Nephron (organoid): ENCODE results near the gene RCVRN.

ENCODE experiments used
- H3K27ac Mint-ChIP-seq, 3 experiments: 2 replicates each; pipeline ENCODE4 v1.8.0; 2020; ENCODE audit warnings: mixed read lengths in 3 of 3, mild to moderate bottlenecking in 2 of 3, moderate library complexity in 1 of 3
- H3K27me3 Mint-ChIP-seq: 2 replicates; pipeline ENCODE4 v1.8.0; 2021; ENCODE audit warnings: low read depth, mild to moderate bottlenecking, moderate library complexity, mixed read lengths
- H3K36me3 Mint-ChIP-seq: 2 replicates; pipeline ENCODE4 v1.8.0; 2020; ENCODE audit warnings: low read depth, mixed read lengths
- H3K4me1 Mint-ChIP-seq: 2 replicates; pipeline ENCODE4 v1.8.0; 2020; ENCODE audit warnings: mixed read lengths
- H3K4me3 Mint-ChIP-seq, 3 experiments: 2 replicates each; pipeline ENCODE4 v1.8.0; 2020; ENCODE audit warnings: mild to moderate bottlenecking in 3 of 3, mixed read lengths in 3 of 3, moderate library complexity in 2 of 3
- H3K9me3 Mint-ChIP-seq: 2 replicates; pipeline ENCODE4 v1.8.0; 2020; ENCODE audit warnings: mixed read lengths
- TF ChIP-seq, protein P1 (sequence below), 3 experiments: fragments of 200-600 bp; sonication (generic); IDR thresholded peaks; one replicate each; pipeline ENCODE4 v1.5.0; 2021; ENCODE audit warnings: antibody characterized with exemption in 3 of 3; ENCODE audit not compliant: unreplicated experiment in 3 of 3

RCVRN gene

DNA sequence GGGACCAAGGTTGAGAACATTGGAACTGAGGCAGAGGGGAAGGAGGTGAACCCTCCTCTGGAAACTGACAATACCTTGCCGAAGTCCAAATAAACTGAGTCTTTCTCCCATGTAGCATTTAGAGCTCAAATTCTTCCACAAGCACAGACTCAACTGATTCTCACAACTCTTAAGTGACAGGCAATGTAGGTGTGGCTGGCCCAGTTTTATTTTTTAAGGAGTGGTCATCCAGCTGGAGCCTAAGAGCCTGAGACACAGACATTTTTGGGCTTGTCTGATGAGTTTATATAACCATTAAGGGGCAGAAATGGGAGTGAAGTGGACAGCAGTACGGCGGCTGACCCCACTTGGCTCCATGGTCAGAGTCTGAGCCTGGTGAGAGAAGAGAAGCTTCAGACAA is 10.8 kb downstream of the RCVRN start:
- TF ChIP-seq, protein P1, sequence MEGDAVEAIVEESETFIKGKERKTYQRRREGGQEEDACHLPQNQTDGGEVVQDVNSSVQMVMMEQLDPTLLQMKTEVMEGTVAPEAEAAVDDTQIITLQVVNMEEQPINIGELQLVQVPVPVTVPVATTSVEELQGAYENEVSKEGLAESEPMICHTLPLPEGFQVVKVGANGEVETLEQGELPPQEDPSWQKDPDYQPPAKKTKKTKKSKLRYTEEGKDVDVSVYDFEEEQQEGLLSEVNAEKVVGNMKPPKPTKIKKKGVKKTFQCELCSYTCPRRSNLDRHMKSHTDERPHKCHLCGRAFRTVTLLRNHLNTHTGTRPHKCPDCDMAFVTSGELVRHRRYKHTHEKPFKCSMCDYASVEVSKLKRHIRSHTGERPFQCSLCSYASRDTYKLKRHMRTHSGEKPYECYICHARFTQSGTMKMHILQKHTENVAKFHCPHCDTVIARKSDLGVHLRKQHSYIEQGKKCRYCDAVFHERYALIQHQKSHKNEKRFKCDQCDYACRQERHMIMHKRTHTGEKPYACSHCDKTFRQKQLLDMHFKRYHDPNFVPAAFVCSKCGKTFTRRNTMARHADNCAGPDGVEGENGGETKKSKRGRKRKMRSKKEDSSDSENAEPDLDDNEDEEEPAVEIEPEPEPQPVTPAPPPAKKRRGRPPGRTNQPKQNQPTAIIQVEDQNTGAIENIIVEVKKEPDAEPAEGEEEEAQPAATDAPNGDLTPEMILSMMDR (IDR thresholded peaks at IDR 0.05; ENCODE audit: unreplicated experiment in 3 of 3) = no peak
- Mint-ChIP-seq H3K9me3 (no peaks in the 10 kb centered on the region), H3K4me3 (no peak overlapping the region), H3K36me3 (no peaks in the 10 kb centered on the region), H3K27me3 (peaks cover 12% of the 10 kb centered on the region), H3K4me1 (peaks cover 2% of the 10 kb centered on the region), H3K27ac (no peak overlapping the region)

DNA sequence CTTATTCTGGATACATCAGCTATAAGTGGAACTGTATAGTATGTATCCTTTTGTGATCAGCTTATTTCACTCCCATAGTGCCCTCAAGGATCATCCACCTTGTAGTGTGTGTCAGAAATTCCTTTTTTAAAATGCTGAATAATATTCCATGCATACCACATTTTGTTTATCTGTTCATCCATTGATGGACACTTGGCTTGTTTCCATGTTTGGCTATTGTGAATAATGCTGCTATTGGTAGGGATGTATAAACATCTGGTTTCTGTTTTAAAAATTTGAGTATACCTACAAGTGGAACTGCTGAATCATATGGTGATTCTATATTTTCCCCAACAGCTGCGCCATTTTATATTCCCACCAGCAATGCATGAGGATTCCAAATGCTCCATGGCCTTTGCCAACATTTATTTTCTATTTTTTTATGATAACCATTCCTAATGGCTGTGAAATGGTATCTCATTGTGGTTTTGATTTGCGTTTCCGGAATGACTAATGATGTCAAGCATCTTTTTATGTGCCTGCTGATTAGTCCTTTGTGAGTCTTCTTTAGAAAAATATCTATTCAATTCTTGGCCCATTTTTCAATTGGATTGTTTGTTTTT is 11.6 kb downstream of the RCVRN start:
- Mint-ChIP-seq H3K9me3 (no peaks in the 10 kb centered on the region), H3K4me3 (no peak overlapping the region), H3K27me3 (peaks cover 12% of the 10 kb centered on the region), H3K27ac (no peak overlapping the region), H3K4me1 (no peaks in the 10 kb centered on the region), H3K36me3 (no peaks in the 10 kb centered on the region)
- TF ChIP-seq, protein P1 (IDR thresholded peaks at IDR 0.05; ENCODE audit: unreplicated experiment in 3 of 3) = no peak

DNA sequence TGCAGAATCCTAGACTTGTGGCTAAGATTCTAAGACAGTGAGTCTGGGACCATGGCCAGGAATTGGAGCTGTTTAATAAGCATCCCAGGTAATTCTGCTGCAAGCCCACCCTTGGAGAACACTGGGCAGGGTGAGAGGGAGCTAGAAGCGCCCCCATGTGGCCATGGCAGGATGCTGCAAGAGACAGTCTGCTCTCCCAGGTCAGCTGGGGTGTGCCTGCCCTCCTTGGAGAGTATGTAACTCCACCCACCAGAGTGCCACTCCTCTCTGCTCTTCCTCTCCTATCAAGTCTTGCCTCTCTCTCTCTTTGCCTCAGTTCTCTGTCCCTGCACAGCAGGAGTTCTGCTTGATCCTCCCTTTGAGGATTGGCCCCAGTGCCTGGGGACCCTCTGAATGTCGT is 14.9 kb downstream of the RCVRN start:
- TF ChIP-seq, protein P1 (IDR thresholded peaks at IDR 0.05; ENCODE audit: unreplicated experiment in 3 of 3) = peak in 1 of 3 experiments; percentile 16
- H3K36me3 Mint-ChIP-seq = no peaks in the 10 kb centered on the region

GRCh38 chr17:9887508-9887907 is 17.6 kb downstream of the RCVRN start:
- no peaks in the 10 kb centered on the region for H3K36me3 Mint-ChIP-seq
- H3K27me3 Mint-ChIP-seq = peaks cover 8% of the 10 kb centered on the region
- no peak overlapping the region for H3K27ac Mint-ChIP-seq
- TF ChIP-seq, protein P1 (IDR thresholded peaks at IDR 0.05; ENCODE audit: unreplicated experiment in 3 of 3) = no peak
- no peak overlapping the region for H3K4me3 Mint-ChIP-seq
- H3K9me3 Mint-ChIP-seq = peaks cover 14% of the 10 kb centered on the region
- no peaks in the 10 kb centered on the region for H3K4me1 Mint-ChIP-seq

More for the DNA sequence above, 14.9 kb downstream of the RCVRN start:
- Mint-ChIP-seq H3K27me3 (peaks cover 8% of the 10 kb centered on the region), H3K4me3 (no peak overlapping the region), H3K9me3 (peaks cover 4% of the 10 kb centered on the region), H3K27ac (no peak overlapping the region), H3K4me1 (no peaks in the 10 kb centered on the region)

DNA sequence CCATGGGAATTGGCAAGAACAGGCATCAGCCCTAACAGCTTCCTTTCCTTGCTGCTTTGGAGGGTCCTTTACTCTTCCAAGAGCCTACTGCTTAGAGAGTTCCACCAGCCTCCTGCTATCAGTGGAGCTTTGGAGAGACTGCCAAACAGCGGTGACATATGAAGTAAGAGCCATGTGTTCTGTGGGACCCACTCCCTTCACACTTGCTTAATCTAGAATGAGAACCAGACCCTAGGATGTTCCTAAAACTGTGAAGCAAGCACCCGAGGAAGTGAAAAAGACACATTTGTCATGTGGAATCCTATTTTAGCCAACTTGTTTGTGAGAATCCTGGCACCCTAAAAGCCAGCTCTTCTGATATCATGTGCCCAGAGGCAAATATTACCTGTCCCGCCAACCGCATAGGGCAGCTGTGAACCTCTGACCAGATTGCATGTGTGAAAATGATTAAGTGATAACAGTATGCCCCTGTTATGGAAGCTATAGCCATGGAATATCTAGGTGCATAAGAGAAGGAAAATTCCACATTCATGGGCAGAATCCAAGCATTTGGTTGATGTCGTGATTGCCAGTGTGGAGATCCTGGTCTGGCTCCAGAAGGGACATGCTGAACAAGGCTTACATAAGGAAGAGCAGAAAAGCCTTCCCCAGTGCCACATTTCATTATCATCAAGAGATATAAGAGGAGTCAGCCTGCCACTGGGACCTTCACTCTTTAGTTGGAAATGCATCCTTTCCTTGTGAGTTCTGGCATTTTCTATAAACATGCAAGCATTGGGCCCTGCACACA is 18.7 kb downstream of the RCVRN start:
- no peaks in the 10 kb centered on the region for H3K36me3 Mint-ChIP-seq
- no peak overlapping the region for H3K27ac Mint-ChIP-seq
- H3K4me1 Mint-ChIP-seq = no peaks in the 10 kb centered on the region
- H3K9me3 Mint-ChIP-seq = peaks cover 25% of the 10 kb centered on the region
- peaks cover 8% of the 10 kb centered on the region for H3K27me3 Mint-ChIP-seq
- no peak overlapping the region for H3K4me3 Mint-ChIP-seq
- TF ChIP-seq, protein P1 (IDR thresholded peaks at IDR 0.05; ENCODE audit: unreplicated experiment in 3 of 3) = no peak
